PC-9 (cell line): ENCODE data around the gene CABCOCO1.
A peak's percentile ranks its signal among the peaks of the same experiment; 100 is the strongest.

Experiments
- CTCF ChIP-seq: fragments of 200-600 bp; sonication (generic); conservative IDR thresholded peaks from 2 replicates; pipeline ENCODE4 v1.6.1; 2017; ENCODE audit warnings: mixed run types, antibody characterized with exemption, mild to moderate bottlenecking, moderate library complexity
- EZH2 ChIP-seq: fragments of 200-600 bp; sonication (generic); IDR thresholded peaks from 2 replicates; pipeline ENCODE4 v1.8.0; 2017; ENCODE audit warnings: antibody characterized with exemption, low read depth

GRCh38 chr10:61795551-61795950 is 132.8 kb downstream of the CABCOCO1 start:
- TF ChIP-seq EZH2 (no peak), CTCF (peak; percentile 46)
